ENCODE results near the gene KRT33B. TPM values are rescaled to one million over a fixed set of nuclear protein-coding genes. Genes with fewer than 3 reads are reported as not detected.

The KRT33B gene
- total and polyA plus RNA-seq, 2 experiments from 2014 or later, result not detected

GRCh38 chr17:41335747-41336146 is 33.9 kb downstream of the KRT33B start:
- Histone ChIP-seq H3K27me3 (no peaks in the 10 kb centered on the region), H3K27ac (no peak overlapping the region), H3K4me3 (no peak overlapping the region), H3K4me1 (ENCODE audit: low read depth) (no peaks in the 10 kb centered on the region), H3K9me3 (ENCODE audit: low read depth) (no peaks in the 10 kb centered on the region), H3K36me3 (no peaks in the 10 kb centered on the region)
- TF ChIP-seq CTCF (IDR thresholded peaks at IDR 0.05; ENCODE audit: low read depth, low read length), result no peak
- no peak for DNase-seq (ENCODE audit: low read depth in 1 of 2, low spot score in 1 of 2)

- no peak overlapping the region for H3K4me3 ChIP-seq
- H3K27ac ChIP-seq, result no peak overlapping the region
- DNase-seq (ENCODE audit: low read depth in 1 of 2, low spot score in 1 of 2), result no peak
- H3K27me3 ChIP-seq, result no peaks in the 10 kb centered on the region
- H3K36me3 ChIP-seq, result no peaks in the 10 kb centered on the region
- no peaks in the 10 kb centered on the region for H3K9me3 ChIP-seq (ENCODE audit: low read depth)
- no peaks in the 10 kb centered on the region for H3K4me1 ChIP-seq (ENCODE audit: low read depth)
- TF ChIP-seq CTCF (IDR thresholded peaks at IDR 0.05; ENCODE audit: low read depth, low read length), result no peak
Measured at GRCh38 chr17:41334385-41335305, 35.0 kb downstream of the KRT33B start.

GRCh38 chr17:41333836-41334235 is 35.8 kb downstream of the KRT33B start:
- Histone ChIP-seq H3K9me3 (ENCODE audit: low read depth) (no peaks in the 10 kb centered on the region), H3K27me3 (no peaks in the 10 kb centered on the region), H3K27ac (no peak overlapping the region), H3K4me1 (ENCODE audit: low read depth) (no peaks in the 10 kb centered on the region), H3K4me3 (no peak overlapping the region), H3K36me3 (no peaks in the 10 kb centered on the region)
- DNase-seq (ENCODE audit: low read depth in 1 of 2, low spot score in 1 of 2), result no peak
- TF ChIP-seq CTCF (IDR thresholded peaks at IDR 0.05; ENCODE audit: low read depth, low read length), result no peak

- no peaks in the 10 kb centered on the region for H3K4me1 ChIP-seq (ENCODE audit: low read depth)
- DNase-seq (ENCODE audit: low read depth in 1 of 2, low spot score in 1 of 2), result no peak
Measured at GRCh38 chr17:41333098-41333497, 36.5 kb downstream of the KRT33B start.

GRCh38 chr17:41332239-41332638 is 37.4 kb downstream of the KRT33B start:
- no peaks in the 10 kb centered on the region for H3K9me3 ChIP-seq (ENCODE audit: low read depth)
- H3K36me3 ChIP-seq, result no peaks in the 10 kb centered on the region
- TF ChIP-seq CTCF (IDR thresholded peaks at IDR 0.05; ENCODE audit: low read depth, low read length), result no peak
- H3K27ac ChIP-seq, result no peak overlapping the region
- no peaks in the 10 kb centered on the region for H3K4me1 ChIP-seq (ENCODE audit: low read depth)
- no peak overlapping the region for H3K4me3 ChIP-seq
- no peak for DNase-seq (ENCODE audit: low read depth in 1 of 2, low spot score in 1 of 2)
- no peaks in the 10 kb centered on the region for H3K27me3 ChIP-seq

More at GRCh38 chr17:41333098-41333497, 36.5 kb downstream of the KRT33B start:
- Histone ChIP-seq H3K27ac (no peak overlapping the region), H3K36me3 (no peaks in the 10 kb centered on the region), H3K9me3 (ENCODE audit: low read depth) (no peaks in the 10 kb centered on the region), H3K4me3 (no peak overlapping the region), H3K27me3 (no peaks in the 10 kb centered on the region)
- TF ChIP-seq CTCF (IDR thresholded peaks at IDR 0.05; ENCODE audit: low read depth, low read length), result no peak

All from cardiac muscle cell (in vitro differentiated cells and primary cell).